HG02970 (cell line): ENCODE data around the gene TOM1.
A peak's percentile ranks its signal among the peaks of the same experiment; 100 is the strongest.

Source experiments
- ATAC-seq: cut with Tn5 transposase; IDR thresholded peaks from one replicate; pipeline ENCODE4 v1.9.1; 2021; ENCODE audit warnings: mild to moderate bottlenecking, moderate library complexity, moderate number of reproducible peaks; ENCODE audit not compliant: unreplicated experiment, low FRiP score

Gene TOM1

DNA sequence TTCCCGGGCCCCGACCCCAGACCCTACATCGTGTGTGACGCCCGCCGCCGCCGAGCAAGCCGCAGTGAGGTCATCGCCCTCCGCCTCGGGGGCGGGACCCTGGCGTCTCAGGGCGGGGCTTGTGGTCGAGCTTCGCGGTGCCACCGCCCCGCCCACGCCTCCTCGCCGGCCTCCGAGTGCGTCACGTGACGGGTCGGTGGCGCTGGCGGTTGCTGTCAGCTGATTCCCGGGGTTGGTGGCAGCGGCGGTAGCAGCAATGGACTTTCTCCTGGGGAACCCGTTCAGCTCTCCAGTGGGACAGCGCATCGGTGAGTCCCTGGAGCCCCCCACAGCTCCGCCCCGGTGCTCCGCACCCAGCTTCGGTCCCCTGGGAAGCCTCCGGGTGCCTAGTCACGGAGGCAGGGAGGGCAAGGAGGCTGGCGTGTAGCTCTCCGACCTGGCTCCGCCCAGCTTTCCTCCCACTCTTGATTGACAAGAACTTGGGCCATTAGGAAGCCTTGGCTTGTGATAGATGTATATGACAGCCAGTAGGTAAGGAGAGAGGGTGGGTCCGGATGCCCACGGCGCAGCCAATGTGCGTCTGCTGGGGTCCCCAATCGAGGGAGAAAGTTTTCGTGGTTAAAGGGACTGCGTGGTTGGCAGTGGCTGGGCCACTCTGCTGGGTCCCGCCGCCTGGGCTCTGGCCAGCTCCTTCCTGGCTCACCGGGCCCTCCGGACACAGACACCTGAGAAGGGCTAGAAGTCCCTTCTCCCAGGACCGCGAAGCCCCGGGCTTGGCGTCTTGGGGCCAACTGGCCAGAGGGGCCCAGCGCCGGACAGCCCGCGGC is at the start of gene TOM1:
TOM1 (plus strand) TSS at position 222 of the 827 bp plus-strand sequence; CDS start at position 257, 35 bp downstream.
- ATAC-seq: peak; percentile 96

DNA sequence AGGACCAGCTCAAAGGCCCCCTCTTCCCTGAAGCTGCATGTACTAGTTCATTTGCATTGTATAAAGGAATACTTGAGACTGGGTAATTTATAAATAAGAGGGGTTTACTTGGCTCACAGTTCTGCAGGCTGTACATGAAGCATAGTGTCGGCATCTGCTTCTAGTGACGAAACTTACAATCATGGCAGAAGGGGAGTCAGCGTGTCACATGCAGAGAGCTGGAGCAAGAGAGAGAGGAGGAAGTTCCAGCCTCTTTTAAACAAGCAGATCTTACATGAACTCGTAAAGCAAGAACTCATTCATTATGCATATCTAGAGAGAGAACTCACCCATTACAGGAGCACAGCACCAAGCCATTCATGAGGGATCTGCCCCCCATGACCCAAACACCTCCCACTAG is 49.5 kb upstream of the TOM1 start:
- no peak for ATAC-seq

DNA sequence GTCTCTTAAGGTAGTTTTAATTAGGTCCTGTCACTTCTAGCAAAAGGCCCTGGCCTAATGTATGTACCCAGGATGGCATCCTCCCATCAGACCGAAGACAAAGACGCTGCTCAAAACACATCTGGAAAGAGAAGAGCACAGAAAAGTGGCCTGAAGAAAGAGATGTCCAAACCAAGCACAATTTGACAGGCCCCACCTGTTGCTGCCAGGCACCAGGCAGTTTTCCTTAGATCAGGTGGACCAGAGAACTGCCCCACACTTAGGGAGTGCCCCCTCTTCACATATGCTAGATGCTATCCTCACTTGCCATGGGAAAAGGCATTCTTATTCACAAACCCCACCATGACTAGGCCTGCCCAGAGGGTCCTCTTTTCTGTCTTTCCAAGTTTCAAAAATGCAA is 45.7 kb upstream of the TOM1 start:
- ATAC-seq: no peak

DNA sequence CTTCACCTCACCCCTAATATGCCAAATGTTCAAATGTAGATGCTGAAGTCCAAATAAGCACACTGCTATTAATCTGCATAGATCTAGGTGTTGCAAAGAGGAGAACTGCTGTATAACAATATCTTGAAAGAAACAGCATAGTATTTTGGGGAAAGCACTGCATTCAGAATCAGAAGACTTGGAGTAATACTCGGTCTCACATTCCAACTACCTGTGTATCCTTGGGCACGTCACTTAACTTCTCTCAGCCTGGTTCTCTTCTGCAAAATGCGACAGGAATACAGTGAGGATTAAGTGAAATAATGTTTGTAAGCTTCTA is 42.7 kb upstream of the TOM1 start:
- no peak for ATAC-seq

DNA sequence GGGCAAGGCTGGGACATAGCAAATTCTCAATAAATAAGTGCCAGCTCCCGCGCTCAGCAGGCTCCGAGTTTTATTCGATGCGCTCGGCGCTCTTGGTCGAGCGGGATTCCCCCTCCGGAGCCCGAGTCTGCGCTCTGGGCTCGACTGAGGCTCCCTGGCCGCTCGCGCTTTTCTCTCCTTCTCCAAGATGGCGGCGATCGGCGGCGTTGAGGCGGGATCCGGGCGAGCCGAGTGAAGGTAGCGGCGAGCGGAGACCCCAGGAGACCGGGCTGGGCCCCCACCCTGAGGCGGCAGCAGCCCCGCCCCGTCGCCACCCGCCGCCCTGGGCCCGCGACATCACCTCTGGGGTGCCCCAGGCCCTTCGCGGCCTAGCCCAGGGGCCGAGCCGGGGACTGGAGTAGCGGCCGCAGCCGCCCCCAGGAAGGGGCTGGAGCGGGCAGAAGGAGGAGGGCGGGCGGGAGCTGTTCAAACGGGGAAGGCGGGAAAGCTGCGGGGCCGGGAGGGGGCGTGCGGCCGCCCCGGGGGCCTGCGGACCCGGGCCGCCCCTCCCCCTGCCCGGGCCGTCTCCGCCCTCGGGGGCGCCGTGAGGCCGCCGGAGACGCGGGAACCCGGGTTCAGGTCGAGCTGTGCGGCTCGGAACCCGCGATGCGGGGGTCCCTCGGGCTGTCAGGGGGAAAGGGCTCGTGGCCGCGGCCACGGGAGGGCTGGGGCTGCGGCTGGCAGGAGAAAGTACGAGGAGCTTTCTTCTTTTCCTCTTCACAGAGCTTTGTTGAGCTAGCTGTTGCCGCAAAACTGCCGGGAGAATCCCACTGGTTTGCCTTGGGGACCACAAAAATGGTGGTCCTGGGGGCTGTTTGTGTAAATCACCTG is 42.1 kb upstream of the TOM1 start, which contains the start of gene HMGXB4:
HMGXB4 (plus strand) TSS at position 173 of the 870 bp plus-strand sequence. CDS start 4,898 bp downstream, outside the sequence.
- ATAC-seq: peak; percentile 88

DNA sequence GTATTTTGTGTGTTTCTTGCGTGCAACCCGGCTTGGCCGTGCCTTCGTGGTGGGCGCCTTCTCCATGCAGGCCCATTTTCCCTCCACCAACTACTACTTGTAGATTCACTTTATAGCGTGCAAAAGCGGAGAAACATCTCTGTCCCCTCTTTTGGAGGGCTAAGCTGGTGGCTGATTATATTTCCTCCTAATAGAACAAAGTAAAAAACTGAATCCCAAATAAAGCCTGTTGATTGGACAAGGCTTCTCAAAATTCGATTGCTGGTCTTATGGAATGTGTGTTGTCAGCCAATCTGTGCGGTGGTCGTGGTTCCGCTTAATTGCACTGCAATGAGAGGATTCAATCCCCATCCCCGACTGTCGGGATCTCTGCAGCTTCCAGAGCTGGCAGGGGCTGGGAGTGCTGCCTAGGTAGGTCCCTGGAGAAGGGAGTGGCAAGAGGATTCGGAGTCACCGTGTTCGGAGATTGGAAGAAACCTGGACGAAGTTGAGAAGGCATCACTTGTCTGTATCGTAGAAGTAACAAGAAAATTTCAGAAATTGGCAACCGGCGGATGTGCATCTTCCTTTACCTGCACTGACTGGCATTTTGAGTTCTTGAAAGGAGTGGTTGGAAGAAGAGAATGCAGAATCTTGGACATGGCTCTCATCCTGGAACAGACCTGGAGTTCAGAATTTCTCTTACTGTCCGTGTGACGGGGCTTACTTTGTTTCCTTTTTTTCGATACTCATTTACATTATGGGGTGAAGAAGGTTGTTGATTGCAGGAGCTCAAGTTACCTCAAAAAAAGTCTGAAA is 41.3 kb upstream of the TOM1 start:
- no peak for ATAC-seq

DNA sequence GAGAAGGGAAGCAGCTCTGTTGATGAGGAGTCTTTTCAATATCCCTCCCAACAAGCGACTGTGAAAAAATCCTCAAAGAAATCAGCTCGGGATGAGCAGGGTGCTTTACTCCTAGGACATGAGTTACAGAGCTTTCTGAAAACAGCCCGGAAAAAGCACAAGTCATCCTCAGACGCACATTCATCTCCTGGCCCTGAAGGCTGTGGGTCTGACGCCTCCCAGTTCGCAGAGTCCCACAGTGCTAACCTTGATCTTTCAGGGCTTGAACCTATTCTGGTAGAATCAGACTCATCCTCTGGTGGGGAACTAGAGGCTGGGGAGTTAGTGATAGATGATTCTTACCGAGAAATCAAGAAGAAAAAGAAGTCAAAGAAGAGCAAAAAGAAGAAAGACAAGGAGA is 34.7 kb upstream of the TOM1 start:
- no peak for ATAC-seq

DNA sequence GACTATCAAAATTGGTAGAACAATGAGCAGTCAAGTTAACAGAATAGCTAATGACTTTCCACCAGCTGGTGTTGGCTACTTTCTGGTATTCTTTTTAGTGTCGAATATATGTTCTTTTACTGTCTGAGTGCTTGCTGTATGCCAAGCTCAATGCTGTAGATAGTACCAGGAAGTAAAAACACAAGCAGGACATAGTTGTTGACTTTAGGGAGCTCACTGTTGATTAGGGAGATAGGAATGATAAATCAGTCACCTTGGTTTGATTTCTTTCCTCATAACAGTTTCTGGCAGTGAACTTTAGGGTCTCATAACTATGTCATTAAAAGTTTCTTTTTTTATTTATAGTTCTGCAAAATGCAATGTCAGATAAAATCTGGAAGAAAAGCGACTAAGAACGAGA is 33.4 kb upstream of the TOM1 start:
- ATAC-seq: no peak

DNA sequence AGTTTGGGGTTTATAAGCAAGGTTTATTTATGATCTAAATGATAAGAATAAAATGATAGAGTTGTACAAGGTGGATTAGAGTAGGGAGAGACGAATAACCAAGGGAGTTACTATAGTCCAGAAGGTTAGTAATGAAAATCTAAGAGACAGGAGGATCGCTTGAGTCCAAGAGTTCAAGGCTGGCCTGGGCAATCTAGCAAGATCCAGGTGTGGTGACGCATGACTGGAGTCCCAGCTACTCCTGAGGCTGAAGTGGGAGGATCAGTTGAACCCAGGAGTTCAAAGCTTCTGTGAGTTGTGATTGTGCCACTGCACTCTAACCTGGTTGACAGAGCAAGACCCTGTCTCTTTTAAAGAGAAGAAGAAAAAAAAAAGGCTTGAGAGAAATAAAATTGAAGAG is 30.1 kb upstream of the TOM1 start:
- no peak for ATAC-seq

DNA sequence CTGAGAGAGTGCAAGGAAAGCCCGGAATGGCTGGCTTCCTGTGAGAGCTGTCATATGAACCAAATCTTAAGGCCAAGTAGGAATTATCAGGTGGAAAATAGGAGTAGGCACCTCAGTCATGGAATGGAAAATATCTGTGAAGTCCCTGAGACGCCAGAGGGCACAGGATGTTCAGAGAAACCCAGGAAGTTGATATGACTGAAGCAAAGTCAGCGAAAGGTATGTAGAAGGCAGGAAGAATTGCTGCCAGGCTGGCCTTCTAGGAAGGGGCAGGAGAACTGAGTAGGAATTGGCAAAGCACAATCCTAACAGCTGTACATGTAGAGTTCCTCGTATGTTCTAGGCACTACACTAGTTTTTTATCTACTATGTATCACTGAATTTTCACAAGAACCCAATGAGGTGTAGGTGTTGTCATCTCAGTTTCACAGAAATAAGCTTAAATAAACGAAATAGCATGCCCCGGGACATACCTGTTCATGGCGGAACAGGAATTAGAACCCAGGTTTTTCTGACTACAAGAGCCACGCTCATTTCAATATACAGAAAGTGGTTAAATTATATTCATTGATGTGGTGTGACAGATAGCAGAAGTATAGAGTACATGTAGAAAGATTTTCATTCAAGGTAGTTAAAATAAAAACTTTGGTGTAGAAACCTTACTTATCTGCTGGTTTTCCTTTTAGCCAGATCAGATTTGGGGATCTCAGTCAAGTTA is 25.4 kb upstream of the TOM1 start:
- no peak for ATAC-seq

DNA sequence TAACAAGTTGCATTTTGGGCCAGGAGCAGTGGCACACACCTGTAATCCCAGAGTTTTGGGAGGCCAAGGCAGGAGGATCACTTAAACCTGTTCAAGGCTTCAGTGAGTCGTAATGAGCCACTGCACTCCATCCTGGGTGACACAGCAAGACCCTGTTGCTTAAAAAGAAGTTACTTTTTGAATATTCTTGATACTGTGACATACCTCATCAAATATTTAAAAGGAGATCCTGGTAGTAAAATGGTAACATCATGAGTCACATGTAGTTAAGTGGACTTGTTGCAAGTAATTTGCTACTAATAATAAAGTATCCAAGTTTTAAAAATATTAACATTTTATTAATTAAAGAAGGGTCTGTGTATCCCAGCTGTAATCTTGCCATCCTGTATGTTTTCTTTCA is 24.1 kb upstream of the TOM1 start:
- ATAC-seq: no peak

DNA sequence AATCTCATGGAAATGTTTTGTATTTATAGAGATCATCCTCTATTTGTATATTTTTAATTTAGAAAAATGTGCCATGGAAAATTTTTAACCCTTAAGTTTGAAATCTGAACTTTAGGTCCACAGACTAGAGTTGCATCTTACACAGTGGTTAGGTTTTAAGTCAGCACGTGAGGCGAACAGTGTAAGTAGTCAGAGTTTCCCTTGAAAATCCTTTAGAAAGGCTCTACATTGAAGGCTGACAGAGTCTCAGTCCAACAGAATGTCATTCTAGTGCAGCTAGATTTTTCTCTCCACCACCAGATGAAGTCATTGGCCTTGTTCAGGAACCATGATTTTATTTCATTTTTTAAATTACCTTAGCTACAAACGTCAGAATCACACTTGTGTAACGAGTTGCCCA is 23.7 kb upstream of the TOM1 start:
- no peak for ATAC-seq

DNA sequence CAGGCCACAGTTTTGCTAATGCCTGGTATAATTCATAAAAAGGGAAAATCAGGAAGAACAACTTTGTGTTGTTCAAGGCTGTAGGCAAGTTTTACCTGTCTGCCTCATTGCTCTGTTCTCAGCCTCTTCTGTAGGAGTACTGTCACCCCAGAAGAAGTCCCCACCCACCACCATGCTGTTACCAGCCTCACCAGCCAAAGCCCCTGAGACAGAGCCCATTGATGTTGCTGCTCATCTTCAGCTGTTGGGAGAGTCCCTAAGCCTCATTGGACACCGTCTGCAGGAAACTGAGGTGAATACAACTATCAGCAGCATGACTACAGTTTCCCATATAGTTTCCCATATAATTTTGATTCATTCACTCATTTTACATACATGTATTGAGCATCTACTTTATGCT is 11.6 kb upstream of the TOM1 start:
- ATAC-seq: no peak

DNA sequence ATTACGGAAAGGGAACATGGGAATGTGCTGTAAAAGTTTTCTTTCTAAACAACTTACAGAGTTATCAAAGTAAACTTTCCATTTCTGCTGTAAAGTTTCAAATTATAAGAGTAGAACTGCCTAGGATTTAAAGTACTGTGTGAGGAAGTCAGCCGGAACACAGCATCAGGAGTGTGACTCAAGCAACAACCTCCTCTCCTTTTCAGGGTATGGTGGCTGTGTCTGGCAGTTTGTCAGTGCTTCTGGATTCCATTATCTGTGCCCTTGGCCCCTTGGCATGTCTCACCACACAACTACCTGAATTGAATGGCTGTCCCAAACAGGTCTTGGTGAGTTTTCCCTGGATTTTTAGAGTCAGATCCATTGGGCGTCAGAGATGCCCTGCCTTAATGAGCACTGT is 6.9 kb upstream of the TOM1 start:
- no peak for ATAC-seq

DNA sequence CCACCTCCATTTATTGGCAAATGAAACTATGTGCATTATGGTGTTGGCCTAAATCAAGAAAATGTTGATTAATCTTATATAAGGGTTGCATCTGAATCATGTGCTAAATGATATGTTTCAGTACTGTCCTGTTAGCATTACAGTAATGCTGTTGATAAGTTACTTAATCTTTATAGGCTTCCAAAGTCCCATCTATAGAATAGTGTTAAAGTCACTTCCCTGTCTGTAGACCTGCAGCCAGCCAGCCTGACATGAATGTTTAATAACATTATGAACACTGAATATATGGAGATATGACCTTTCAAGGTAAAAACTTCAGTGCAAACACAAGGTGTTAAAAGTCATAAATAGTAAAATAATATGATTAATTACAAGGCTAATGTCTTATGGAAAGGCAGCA is 3.6 kb upstream of the TOM1 start:
- no peak for ATAC-seq

DNA sequence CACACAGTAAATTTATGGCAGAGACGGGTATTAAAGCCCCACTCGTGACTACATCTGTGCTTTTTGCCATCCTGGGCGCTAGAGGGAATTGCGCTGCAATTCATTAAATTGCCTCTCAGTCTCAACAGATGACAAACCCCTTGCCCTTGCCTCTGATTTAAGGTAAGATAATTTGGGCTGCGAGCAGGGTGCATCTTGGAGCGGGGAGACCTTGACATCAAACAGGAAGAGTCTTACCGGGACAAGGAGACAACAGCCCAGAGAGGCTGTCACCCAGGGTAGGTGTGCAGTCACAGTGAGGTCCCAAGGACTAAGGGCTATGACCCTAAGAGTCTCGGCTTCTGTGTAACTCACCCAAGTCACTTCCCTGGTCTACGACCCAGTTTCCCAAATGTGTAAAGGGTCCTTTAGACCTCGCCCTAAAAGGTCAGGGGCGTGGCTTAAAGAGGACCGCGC is 449 bp upstream of the TOM1 start:
- ATAC-seq: no peak

DNA sequence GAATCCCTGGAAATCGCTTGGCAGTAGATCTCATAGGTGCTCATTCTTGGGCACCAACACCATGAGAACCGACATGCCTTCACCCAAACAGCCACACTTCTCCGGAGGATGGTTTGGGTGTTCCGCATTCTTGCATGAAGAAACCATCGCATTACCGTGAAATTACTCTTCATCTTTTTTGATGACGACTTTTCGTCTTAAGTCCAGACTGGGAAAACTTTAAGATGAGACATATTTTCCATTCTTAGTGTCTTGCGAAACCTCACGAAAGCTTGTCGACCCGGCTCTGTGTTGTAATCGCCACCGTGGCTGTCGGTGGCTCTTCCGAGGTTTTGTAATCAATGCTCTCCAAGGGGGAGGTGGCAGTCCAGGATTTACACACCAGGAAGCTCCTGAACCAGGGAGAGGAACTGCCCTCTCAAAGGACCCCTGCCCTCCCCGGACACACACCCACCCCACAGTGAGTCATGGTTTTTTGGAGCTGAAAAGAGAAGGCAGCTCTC is 1.7 kb downstream of the TOM1 start:
- ATAC-seq: no peak

DNA sequence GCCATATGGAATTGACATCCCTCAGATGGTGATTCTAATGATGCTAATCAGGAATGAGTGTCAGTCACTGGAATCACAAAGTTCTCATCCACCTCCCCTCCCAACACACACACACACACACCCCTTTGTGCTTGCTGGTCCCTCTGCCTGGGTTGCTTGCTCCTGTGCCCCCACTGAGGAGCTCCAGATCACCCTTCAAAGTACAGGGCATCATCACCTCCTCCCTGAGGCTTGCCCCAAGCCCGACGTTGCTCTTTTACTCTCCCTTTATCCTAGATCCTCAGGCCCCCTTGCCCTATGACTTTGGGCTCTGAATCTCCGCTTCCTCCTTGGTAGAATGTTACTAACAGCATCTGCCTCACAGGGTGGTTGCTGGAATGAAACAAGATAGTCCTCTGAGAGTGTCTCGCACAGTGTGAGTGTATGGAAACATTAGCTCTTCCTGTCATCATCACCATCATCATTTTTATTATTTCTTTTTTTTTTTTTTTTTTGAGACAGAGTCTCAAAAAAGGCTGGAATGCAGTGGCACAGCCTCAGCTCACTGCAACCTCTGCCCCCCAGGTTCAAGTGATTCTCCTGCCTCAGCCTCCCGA is 3.4 kb downstream of the TOM1 start:
- ATAC-seq: no peak

DNA sequence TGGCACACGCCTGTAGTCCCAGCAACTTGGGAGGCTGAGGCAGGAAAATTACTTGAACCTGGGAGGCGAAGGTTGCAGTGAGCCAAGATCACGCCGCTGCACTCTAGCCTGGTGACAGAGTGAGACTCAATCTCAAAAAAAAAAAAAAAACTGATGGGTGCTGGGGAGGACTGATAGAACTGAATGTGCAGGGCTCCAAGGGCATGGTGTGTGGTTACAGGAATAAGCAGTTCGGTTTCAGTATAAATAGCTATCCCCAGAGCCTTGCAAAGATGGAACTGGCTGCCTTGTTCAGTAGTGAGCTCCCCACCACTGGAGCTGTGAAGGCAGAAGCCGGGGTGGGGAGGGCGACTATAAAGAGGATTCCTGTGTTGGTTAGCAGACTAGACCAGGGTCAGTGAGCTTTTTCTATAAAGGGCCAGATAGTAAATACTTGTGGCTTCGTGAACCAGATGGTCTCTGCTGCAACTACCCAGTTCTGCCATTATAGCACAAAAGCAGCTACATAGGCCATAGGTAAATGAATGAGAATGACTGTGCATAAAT is 5.9 kb downstream of the TOM1 start:
- ATAC-seq: no peak
